ENCODE results near the gene ZNF681.
"Not testable (repeated sequence)": the region's sequence is repeated elsewhere in the genome, so short reads cannot be mapped to it uniquely, and the experiment has no call there.

ZNF681 gene

DNA sequence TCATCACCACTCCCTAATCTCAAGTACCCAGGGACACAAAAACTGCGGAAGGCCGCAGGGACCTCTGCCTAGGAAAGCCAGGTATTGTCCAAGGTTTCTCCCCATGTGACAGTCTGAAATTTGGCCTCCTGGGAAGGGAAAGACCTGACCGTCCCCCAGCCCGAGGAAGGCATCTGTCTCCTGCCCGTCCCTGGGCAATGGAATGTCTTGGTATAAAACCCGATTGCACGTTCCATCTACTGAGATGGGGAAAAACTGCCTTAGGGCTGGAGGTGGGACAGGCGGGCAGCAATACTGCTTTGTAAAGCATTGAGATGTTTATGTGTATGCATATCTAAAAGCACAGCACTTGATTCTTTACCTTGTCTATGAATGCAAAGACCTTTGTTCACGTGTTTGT is 65.8 kb downstream of the ZNF681 start:
- not testable (repeated sequence) for DNase-seq (ENCODE audit: low read depth)
